PC-9 (cell line): ENCODE measurements around the gene KDM4D. TPM values are rescaled to one million over a fixed set of nuclear protein-coding genes. Genes with fewer than 3 reads are reported as not detected.
A peak's percentile ranks its signal among the peaks of the same experiment; 100 is the strongest.

Source experiments
- Bru-seq: library from RNA; stranded (reverse); fragments of 400-500 nt; gene quantifications from one replicate; lab custom pipeline; 2021; lab: Mats Ljungman, UMichigan
- BruChase-seq, 2 experiments: library from RNA; stranded (reverse); fragments of 400-500 nt; gene quantifications; one replicate each; lab custom pipeline; 2021; lab: Mats Ljungman, UMichigan
- BruUV-seq: library from RNA; stranded (reverse); fragments of 400-500 nt; replicated peaks from 2 replicates; lab custom pipeline; 2021; lab: Mats Ljungman, UMichigan
- CTCF ChIA-PET: fragments of 300-600 bp; sonication (Branson Sonifier 250); formaldehyde crosslinking; loops from one replicate; lab custom pipeline; 2022; ENCODE audit warnings: antibody characterized with exemption; lab: Charles Lee
- POLR2A ChIA-PET: fragments of 300-600 bp; sonication (Branson Sonifier 250); formaldehyde crosslinking; loops from one replicate; lab custom pipeline; 2022; ENCODE audit warnings: antibody characterized with exemption; ENCODE audit not compliant: unreplicated experiment; lab: Charles Lee
- DNase-seq, 2 experiments: peaks; one replicate each; pipeline versions ENCODE4 v3.0.0 to v3.0.0-alpha.2; 2015 to 2022; ENCODE audit warnings: mixed read lengths in 1 of 2
- H2AFZ ChIP-seq: fragments of 200-600 bp; sonication (generic); 2 replicates; pipeline ENCODE4 v1.8.1; 2017; ENCODE audit warnings: antibody characterized with exemption
- H3F3A ChIP-seq: fragments of 200-600 bp; sonication (generic); 2 replicates; pipeline ENCODE4 v1.8.1; 2017; ENCODE audit warnings: antibody characterized with exemption, mild to moderate bottlenecking, low read depth; ENCODE audit not compliant: insufficient read depth
- H3K27ac ChIP-seq: fragments of 200-600 bp; sonication (generic); 2 replicates; pipeline ENCODE4 v1.6.1; 2016; ENCODE audit warnings: mixed run types
- H3K27me3 ChIP-seq: fragments of 200-600 bp; sonication (generic); 2 replicates; pipeline ENCODE4 v1.6.1; 2016; ENCODE audit warnings: low read depth, mixed run types; ENCODE audit not compliant: insufficient read depth
- H3K36me3 ChIP-seq: fragments of 200-600 bp; sonication (generic); 2 replicates; pipeline ENCODE4 v1.6.1; 2016; ENCODE audit warnings: low read depth, mixed run types
- H3K4me1 ChIP-seq: fragments of 200-600 bp; sonication (generic); replicated peaks from 2 replicates; pipeline ENCODE4 v1.6.1; 2016; ENCODE audit warnings: mixed run types; ENCODE audit not compliant: insufficient read depth
- H3K4me2 ChIP-seq: fragments of 200-600 bp; sonication (generic); 2 replicates; pipeline ENCODE4 v1.6.1; 2017; ENCODE audit warnings: mixed run types
- H3K4me3 ChIP-seq: fragments of 200-600 bp; sonication (generic); 2 replicates; pipeline ENCODE4 v1.6.1; 2016; ENCODE audit warnings: mixed run types
- H3K79me2 ChIP-seq: fragments of 200-600 bp; sonication (generic); 2 replicates; pipeline ENCODE4 v1.6.1; 2017; ENCODE audit warnings: low read depth, mixed run types
- H3K9me2 ChIP-seq: fragments of 200-600 bp; sonication (generic); 2 replicates; pipeline ENCODE4 v1.8.1; 2017; ENCODE audit warnings: mild to moderate bottlenecking; ENCODE audit not compliant: insufficient read depth
- H3K9me3 ChIP-seq: fragments of 200-600 bp; sonication (generic); 2 replicates; pipeline ENCODE4 v1.8.1; 2016; ENCODE audit warnings: low read depth; ENCODE audit not compliant: insufficient read depth
- H4K20me1 ChIP-seq: fragments of 200-600 bp; sonication (generic); 2 replicates; pipeline ENCODE4 v1.8.1; 2017; ENCODE audit not compliant: insufficient read depth
- CTCF ChIP-seq: fragments of 200-600 bp; sonication (generic); conservative IDR thresholded peaks from 2 replicates; pipeline ENCODE4 v1.6.1; 2017; ENCODE audit warnings: mixed run types, antibody characterized with exemption, mild to moderate bottlenecking, moderate library complexity
- EZH2 ChIP-seq: fragments of 200-600 bp; sonication (generic); IDR thresholded peaks from 2 replicates; pipeline ENCODE4 v1.8.0; 2017; ENCODE audit warnings: antibody characterized with exemption, low read depth
- intact Hi-C: fragments of 100-400 bp; cut with micrococcal nuclease; formaldehyde crosslinking; loops from one replicate; pipeline ENCODE4 v1.10.0; 2022; ENCODE audit not compliant: unreplicated experiment
- long read RNA-seq: library from polyadenylated mRNA; stranded (forward); transcript quantifications from one replicate; pipeline ENCODE4 v2.0.0, GENCODE V29; 2022
- total RNA-seq: library from RNA; stranded (reverse); gene quantifications from 2 replicates; pipeline ENCODE4 v1.2.3, GENCODE V29; 2021

The KDM4D gene
- total RNA-seq, result 0.85 and 1.1 TPM in 2 replicates
- Bru-seq, nascent RNA, result percentile 45 among the genes with signal in this experiment
- percentile 38 among the genes with signal in this experiment for BruChase-seq, experiment 1, labeled RNA remaining after a 2-hour chase
- BruChase-seq, experiment 2, labeled RNA remaining after a 6-hour chase, result percentile 20 among the genes with signal in this experiment
- long read RNA-seq, partial matches to known transcripts, result 0 of 1 reads
- long read RNA-seq, other reads (novel, unspliced or antisense), result 0 of 1 reads

- Histone ChIP-seq H3K4me1 (peaks cover 11% of the 10 kb centered on the region), H3K36me3 (peaks cover 32% of the 10 kb centered on the region), H3K9me2 (no peaks in the 10 kb centered on the region), H3K4me3 (peak within 1 kb of the TSS; percentile 76), H3K4me2 (peak within 1 kb of the TSS; percentile 98), H3K27ac (peak within 1 kb of the TSS; percentile 44), H2AFZ (peak within 1 kb of the TSS; percentile 95), H3K79me2 (peaks cover 23% of the 10 kb centered on the region), H3K27me3 (no peaks in the 10 kb centered on the region), H4K20me1 (no peaks in the 10 kb centered on the region; the same call in 1 of the 2 replicates), H3F3A (peaks cover 11% of the 10 kb centered on the region), H3K9me3 (no peaks in the 10 kb centered on the region)
- no peak for TF ChIP-seq CTCF
- intact Hi-C loops, result loop anchor here (1.0 to 10.0 kb wide), 4 partner anchors 94 to 209 kb away; partner anchors contain the start of genes AMOTL1 and SRSF8
- BruUV-seq, result no TSS peak
- POLR2A ChIA-PET, result interaction anchor here (0.6 to 1.4 kb wide), 7 partner anchors 47 to 820 kb away, joined by 3 to 5 read pairs (median 3); partner anchors contain the start of gene SRSF8
- DNase-seq, result peak; percentile 88 to 91
- CTCF ChIA-PET, result interaction anchor here (0.5 to 0.7 kb wide), 3 partner anchors 178 to 924 kb away, joined by 3 to 5 read pairs (median 3); no protein-coding TSS in a partner anchor
Observed at GRCh38 chr11:94973099-94973968, at the start of gene KDM4D, which contains the start of gene CWC15. Gene KDM4D, plus strand, starts transcription at chr11:94973709. Its CDS starts 23,664 bp downstream, at chr11:94997373. Gene CWC15, minus strand, starts transcription at chr11:94973556. Its CDS starts 1,371 bp downstream, at chr11:94972185.

- no peaks in the 10 kb centered on the region for H3K9me2 ChIP-seq
- H4K20me1 ChIP-seq, result no peaks in the 10 kb centered on the region
- intact Hi-C loops, result no loop called here
- no peaks in the 10 kb centered on the region for H3F3A ChIP-seq
- H3K79me2 ChIP-seq, result no peaks in the 10 kb centered on the region
- H3K4me3 ChIP-seq, result no peak overlapping the region
- no peaks in the 10 kb centered on the region for H3K36me3 ChIP-seq
- TF ChIP-seq EZH2 (no peak), CTCF (no peak)
- peaks cover 9% of the 10 kb centered on the region for H3K4me1 ChIP-seq
- no peaks in the 10 kb centered on the region for H3K9me3 ChIP-seq
- no TSS peak for BruUV-seq
- no peak for DNase-seq
- H3K4me2 ChIP-seq, result no peak overlapping the region
- ChIA-PET CTCF (no interaction called here), POLR2A (interaction anchor here (0.6 kb wide), 1 partner anchor 866 kb away, joined by 3 read pairs; the partner anchor contains the start of gene CEP57)
- H3K27me3 ChIP-seq, result no peaks in the 10 kb centered on the region
- no peak overlapping the region for H2AFZ ChIP-seq
- H3K27ac ChIP-seq, result no peak overlapping the region
Observed at GRCh38 chr11:94924171-94924572, 49.3 kb upstream of the KDM4D start.

GRCh38 chr11:94924612-94925011 lies 48.9 kb upstream of the KDM4D start:
- no peaks in the 10 kb centered on the region for H3K79me2 ChIP-seq
- no peaks in the 10 kb centered on the region for H3F3A ChIP-seq
- H3K36me3 ChIP-seq, result no peaks in the 10 kb centered on the region
- H3K9me3 ChIP-seq, result no peaks in the 10 kb centered on the region
- intact Hi-C loops, result no loop called here
- DNase-seq, result no peak
- TF ChIP-seq EZH2, result no peak
- TF ChIP-seq CTCF, result no peak
- BruUV-seq, result no TSS peak
- no peak overlapping the region for H3K4me3 ChIP-seq
- no peaks in the 10 kb centered on the region for H3K9me2 ChIP-seq
- no peaks in the 10 kb centered on the region for H4K20me1 ChIP-seq
- H3K27me3 ChIP-seq, result no peaks in the 10 kb centered on the region
- no peak overlapping the region for H3K4me2 ChIP-seq
- H2AFZ ChIP-seq, result no peak overlapping the region
- ChIA-PET POLR2A (interaction anchor here (0.6 kb wide), 1 partner anchor 866 kb away, joined by 3 read pairs; the partner anchor contains the start of gene CEP57), CTCF (no interaction called here)
- peaks cover 9% of the 10 kb centered on the region for H3K4me1 ChIP-seq
- no peak overlapping the region for H3K27ac ChIP-seq
